HEK293 (cell line): Measurements from ENCODE around the gene GPR146.

Experiments used
- CTCF ChIA-PET: fragments of 350-600 bp; formaldehyde crosslinking; extraction: SDS; loops from one replicate; lab custom pipeline; 2021; ENCODE audit warnings: antibody characterized with exemption; lab: Yijun Ruan, JAX
- POLR2A ChIA-PET: fragments of 300-600 bp; formaldehyde crosslinking; extraction: SDS; loops from one replicate; lab custom pipeline; 2020; ENCODE audit warnings: antibody characterized with exemption, inconsistent platforms; lab: Yijun Ruan, JAX
- H3K27ac ChIP-seq: fragments of 200-500 bp; sonication (Bioruptor generic); 2 replicates; pipeline ENCODE4 v1.5.1; 2014; ENCODE audit warnings: low read depth, low read length, control low read depth, inconsistent platforms; ENCODE audit errors: extremely low read depth
- H3K36me3 ChIP-seq, 2 experiments: fragments of 200-500 bp in 1 of 2; sonication (Bioruptor generic) in 1 of 2; 1 replicate in 1 of 2; 2 replicates in 1 of 2; pipeline ENCODE4 v1.5.1; 2014 to 2017; ENCODE audit warnings: inconsistent platforms in 2 of 2, low read length in 2 of 2; ENCODE audit not compliant: control insufficient read depth in 2 of 2, insufficient read depth in 1 of 2
- H3K4me1 ChIP-seq: fragments of 200-500 bp; sonication (Bioruptor generic); 2 replicates; pipeline ENCODE4 v1.5.1; 2014; ENCODE audit warnings: mild to moderate bottlenecking, low read length, inconsistent platforms; ENCODE audit not compliant: control insufficient read depth, insufficient read depth
- H3K4me3 ChIP-seq: 2 replicates; pipeline ENCODE4 v1.5.1; 2011; ENCODE audit warnings: low read depth, mild to moderate bottlenecking, control low read depth, low read length, moderate library complexity
- H3K9me3 ChIP-seq: fragments of 200-500 bp; sonication (Bioruptor generic); 2 replicates; pipeline ENCODE4 v1.5.1; 2014; ENCODE audit warnings: low read depth, low read length, inconsistent platforms; ENCODE audit not compliant: control insufficient read depth, insufficient read depth
- EGR2 ChIP-seq: fragments of 450-650 bp; formaldehyde crosslinking; IDR thresholded peaks from 2 replicates; pipeline ENCODE4 v1.5.1; 2016; ENCODE audit warnings: low read depth, missing biosample characterization, missing genetic modification characterization
- KLF1 ChIP-seq: fragments of 450-650 bp; formaldehyde crosslinking; IDR thresholded peaks from 2 replicates; pipeline ENCODE4 v1.5.1; 2016; ENCODE audit warnings: missing biosample characterization, missing genetic modification characterization
- KLF10 ChIP-seq: fragments of 450-650 bp; IDR thresholded peaks from 2 replicates; pipeline ENCODE4 v1.5.1; 2018; ENCODE audit warnings: missing biosample characterization, mild to moderate bottlenecking, missing genetic modification characterization
- KLF8 ChIP-seq: fragments of 450-650 bp; formaldehyde crosslinking; IDR thresholded peaks from 2 replicates; pipeline ENCODE4 v1.5.1; 2016; ENCODE audit warnings: missing biosample characterization, missing genetic modification characterization
- KLF9 ChIP-seq: fragments of 450-650 bp; formaldehyde crosslinking; IDR thresholded peaks from 2 replicates; pipeline ENCODE4 v1.5.1; 2016; ENCODE audit warnings: missing biosample characterization, missing genetic modification characterization, low read depth
- TCF7L2 ChIP-seq: IDR thresholded peaks from 2 replicates; pipeline ENCODE4 v1.6.1; 2011; ENCODE audit warnings: low read depth, mild to moderate bottlenecking, inconsistent platforms, low read length, moderate library complexity, borderline replicate concordance
- ZEB2 ChIP-seq: fragments of 450-650 bp; formaldehyde crosslinking; IDR thresholded peaks from 2 replicates; pipeline ENCODE4 v1.5.1; 2016; ENCODE audit warnings: missing biosample characterization, missing genetic modification characterization
- ZIC2 ChIP-seq: fragments of 450-650 bp; formaldehyde crosslinking; IDR thresholded peaks from 2 replicates; pipeline ENCODE4 v1.5.1; 2016; ENCODE audit warnings: missing biosample characterization, missing genetic modification characterization
- ZNF169 ChIP-seq: fragments of 450-650 bp; formaldehyde crosslinking; IDR thresholded peaks from 2 replicates; pipeline ENCODE4 v1.5.1; 2016; ENCODE audit warnings: missing biosample characterization, missing genetic modification characterization
- ZNF202 ChIP-seq: fragments of 450-650 bp; formaldehyde crosslinking; IDR thresholded peaks from 2 replicates; pipeline ENCODE4 v1.5.1; 2016; ENCODE audit warnings: missing biosample characterization, missing genetic modification characterization, borderline replicate concordance
- ZNF23 ChIP-seq: fragments of 450-650 bp; formaldehyde crosslinking; IDR thresholded peaks from 2 replicates; pipeline ENCODE4 v1.5.1; 2016; ENCODE audit warnings: missing biosample characterization, missing genetic modification characterization, borderline replicate concordance
- ZNF24 ChIP-seq: fragments of 450-650 bp; formaldehyde crosslinking; IDR thresholded peaks from 2 replicates; pipeline ENCODE4 v1.5.1; 2016; ENCODE audit warnings: missing biosample characterization, missing genetic modification characterization
- ZNF48 ChIP-seq: fragments of 450-650 bp; formaldehyde crosslinking; IDR thresholded peaks from 2 replicates; pipeline ENCODE4 v1.5.1; 2016; ENCODE audit warnings: missing biosample characterization, missing genetic modification characterization
- ZNF530 ChIP-seq: fragments of 450-650 bp; formaldehyde crosslinking; IDR thresholded peaks from 2 replicates; pipeline ENCODE4 v1.5.1; 2016; ENCODE audit warnings: low read depth, missing biosample characterization, missing genetic modification characterization
- ZNF544 ChIP-seq: fragments of 450-650 bp; formaldehyde crosslinking; IDR thresholded peaks from 2 replicates; pipeline ENCODE4 v1.5.0; 2017; ENCODE audit warnings: missing biosample characterization, missing genetic modification characterization
- ZNF549 ChIP-seq: fragments of 450-650 bp; IDR thresholded peaks from 2 replicates; pipeline ENCODE4 v1.5.1; 2018; ENCODE audit warnings: missing biosample characterization, missing genetic modification characterization, mild to moderate bottlenecking, inconsistent platforms, moderate library complexity
- ZNF560 ChIP-seq: fragments of 450-650 bp; formaldehyde crosslinking; IDR thresholded peaks from 2 replicates; pipeline ENCODE4 v1.5.1; 2017; ENCODE audit warnings: missing biosample characterization, missing genetic modification characterization, borderline replicate concordance
- ZNF791 ChIP-seq: fragments of 450-650 bp; formaldehyde crosslinking; IDR thresholded peaks from 2 replicates; pipeline ENCODE4 v1.5.1; 2016; ENCODE audit warnings: missing biosample characterization, missing genetic modification characterization
- ZSCAN23 ChIP-seq: fragments of 450-650 bp; formaldehyde crosslinking; IDR thresholded peaks from 2 replicates; pipeline ENCODE4 v1.5.1; 2016; ENCODE audit warnings: missing biosample characterization, missing genetic modification characterization
- TF ChIP-seq, protein P1 (sequence below): fragments of 450-650 bp; formaldehyde crosslinking; IDR thresholded peaks from 2 replicates; pipeline ENCODE4 v1.5.1; 2016; ENCODE audit warnings: missing biosample characterization, missing genetic modification characterization
- TF ChIP-seq, protein P2 (sequence below): fragments of 450-650 bp; formaldehyde crosslinking; IDR thresholded peaks from 2 replicates; pipeline ENCODE4 v1.5.1; 2016; ENCODE audit warnings: missing biosample characterization, missing genetic modification characterization
- TF ChIP-seq, protein P3 (sequence below): fragments of 450-650 bp; formaldehyde crosslinking; IDR thresholded peaks from 2 replicates; pipeline ENCODE4 v1.5.1; 2016; ENCODE audit warnings: missing biosample characterization, missing genetic modification characterization
- TF ChIP-seq, protein P4 (sequence below): fragments of 450-650 bp; formaldehyde crosslinking; IDR thresholded peaks from 2 replicates; pipeline ENCODE4; 2016; ENCODE audit warnings: missing biosample characterization, missing genetic modification characterization
- TF ChIP-seq, protein P5 (sequence below): fragments of 450-650 bp; formaldehyde crosslinking; IDR thresholded peaks from 2 replicates; pipeline ENCODE4 v1.5.1; 2016; ENCODE audit warnings: missing biosample characterization, missing genetic modification characterization

Gene GPR146

DNA sequence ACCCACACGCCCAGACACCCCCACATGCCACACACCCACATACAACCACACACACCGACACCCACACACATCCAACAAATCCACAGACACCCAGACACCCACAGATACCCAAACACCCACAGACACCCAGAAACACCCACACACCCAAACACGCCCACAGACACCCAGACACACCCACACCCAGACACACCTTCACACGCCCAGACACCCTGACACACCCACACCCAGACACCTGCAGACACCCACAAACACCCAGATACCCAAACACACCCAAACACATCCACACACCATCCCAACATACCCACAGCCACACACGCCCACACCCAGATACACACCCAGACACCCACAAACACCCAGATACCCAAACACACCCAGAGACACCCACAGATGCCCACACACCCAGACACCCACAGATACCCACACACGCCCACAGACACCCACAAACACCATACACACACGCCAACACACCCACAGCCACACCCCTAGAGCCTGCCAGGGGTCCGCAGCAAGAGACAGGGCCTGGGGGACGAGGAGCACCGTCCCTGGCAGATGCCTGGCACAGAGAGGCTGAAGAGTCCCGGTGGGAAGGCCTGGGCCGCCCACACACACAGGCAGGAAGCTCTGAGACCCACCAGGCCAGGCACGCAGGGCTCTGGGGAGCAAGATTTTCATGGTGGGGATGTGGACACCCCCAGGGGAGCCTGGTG, 32.9 kb upstream of the GPR146 start (continued):
- TF ChIP-seq, protein P1, sequence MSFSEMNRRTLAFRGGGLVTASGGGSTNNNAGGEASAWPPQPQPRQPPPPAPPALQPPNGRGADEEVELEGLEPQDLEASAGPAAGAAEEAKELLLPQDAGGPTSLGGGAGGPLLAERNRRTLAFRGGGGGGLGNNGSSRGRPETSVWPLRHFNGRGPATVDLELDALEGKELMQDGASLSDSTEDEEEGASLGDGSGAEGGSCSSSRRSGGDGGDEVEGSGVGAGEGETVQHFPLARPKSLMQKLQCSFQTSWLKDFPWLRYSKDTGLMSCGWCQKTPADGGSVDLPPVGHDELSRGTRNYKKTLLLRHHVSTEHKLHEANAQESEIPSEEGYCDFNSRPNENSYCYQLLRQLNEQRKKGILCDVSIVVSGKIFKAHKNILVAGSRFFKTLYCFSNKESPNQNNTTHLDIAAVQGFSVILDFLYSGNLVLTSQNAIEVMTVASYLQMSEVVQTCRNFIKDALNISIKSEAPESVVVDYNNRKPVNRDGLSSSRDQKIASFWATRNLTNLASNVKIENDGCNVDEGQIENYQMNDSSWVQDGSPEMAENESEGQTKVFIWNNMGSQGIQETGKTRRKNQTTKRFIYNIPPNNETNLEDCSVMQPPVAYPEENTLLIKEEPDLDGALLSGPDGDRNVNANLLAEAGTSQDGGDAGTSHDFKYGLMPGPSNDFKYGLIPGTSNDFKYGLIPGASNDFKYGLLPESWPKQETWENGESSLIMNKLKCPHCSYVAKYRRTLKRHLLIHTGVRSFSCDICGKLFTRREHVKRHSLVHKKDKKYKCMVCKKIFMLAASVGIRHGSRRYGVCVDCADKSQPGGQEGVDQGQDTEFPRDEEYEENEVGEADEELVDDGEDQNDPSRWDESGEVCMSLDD (tag by site-specific recombination) = no peak
- TF ChIP-seq KLF10 (tag by site-specific recombination) (peak; percentile 55; the same call in 1 of the 2 replicates), ZNF202 (tag by site-specific recombination) (no peak), ZNF23 (tag by site-specific recombination) (no peak), KLF8 (tag by site-specific recombination) (peak; percentile 100), KLF1 (tag by site-specific recombination) (peak; percentile 100), ZNF48 (tag by site-specific recombination) (no peak), ZNF560 (no peak), KLF9 (tag by site-specific recombination) (peak; percentile 96), EGR2 (tag by site-specific recombination) (peak; percentile 97)
- TF ChIP-seq, protein P2, sequence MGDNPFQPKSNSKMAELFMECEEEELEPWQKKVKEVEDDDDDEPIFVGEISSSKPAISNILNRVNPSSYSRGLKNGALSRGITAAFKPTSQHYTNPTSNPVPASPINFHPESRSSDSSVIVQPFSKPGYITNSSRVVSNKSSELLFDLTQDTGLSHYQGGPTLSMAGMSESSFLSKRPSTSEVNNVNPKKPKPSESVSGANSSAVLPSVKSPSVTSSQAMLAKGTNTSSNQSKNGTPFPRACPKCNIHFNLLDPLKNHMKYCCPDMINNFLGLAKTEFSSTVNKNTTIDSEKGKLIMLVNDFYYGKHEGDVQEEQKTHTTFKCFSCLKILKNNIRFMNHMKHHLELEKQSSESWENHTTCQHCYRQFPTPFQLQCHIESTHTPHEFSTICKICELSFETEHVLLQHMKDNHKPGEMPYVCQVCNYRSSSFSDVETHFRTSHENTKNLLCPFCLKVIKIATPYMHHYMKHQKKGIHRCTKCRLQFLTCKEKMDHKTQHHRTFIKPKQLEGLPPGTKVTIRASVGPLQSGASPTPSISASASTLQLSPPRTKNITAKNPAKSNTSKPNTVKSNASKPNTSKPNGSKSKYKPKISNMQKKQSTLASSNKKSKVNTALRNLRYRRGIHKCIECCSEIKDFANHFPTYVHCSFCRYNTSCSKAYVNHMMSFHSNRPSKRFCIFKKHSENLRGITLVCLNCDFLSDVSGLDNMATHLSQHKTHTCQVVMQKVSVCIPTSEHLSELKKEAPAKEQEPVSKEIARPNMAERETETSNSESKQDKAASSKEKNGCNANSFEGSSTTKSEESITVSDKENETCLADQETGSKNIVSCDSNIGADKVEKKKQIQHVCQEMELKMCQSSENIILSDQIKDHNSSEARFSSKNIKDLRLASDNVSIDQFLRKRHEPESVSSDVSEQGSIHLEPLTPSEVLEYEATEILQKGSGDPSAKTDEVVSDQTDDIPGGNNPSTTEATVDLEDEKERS (tag by site-specific recombination) = no peak
- TF ChIP-seq, protein P3, sequence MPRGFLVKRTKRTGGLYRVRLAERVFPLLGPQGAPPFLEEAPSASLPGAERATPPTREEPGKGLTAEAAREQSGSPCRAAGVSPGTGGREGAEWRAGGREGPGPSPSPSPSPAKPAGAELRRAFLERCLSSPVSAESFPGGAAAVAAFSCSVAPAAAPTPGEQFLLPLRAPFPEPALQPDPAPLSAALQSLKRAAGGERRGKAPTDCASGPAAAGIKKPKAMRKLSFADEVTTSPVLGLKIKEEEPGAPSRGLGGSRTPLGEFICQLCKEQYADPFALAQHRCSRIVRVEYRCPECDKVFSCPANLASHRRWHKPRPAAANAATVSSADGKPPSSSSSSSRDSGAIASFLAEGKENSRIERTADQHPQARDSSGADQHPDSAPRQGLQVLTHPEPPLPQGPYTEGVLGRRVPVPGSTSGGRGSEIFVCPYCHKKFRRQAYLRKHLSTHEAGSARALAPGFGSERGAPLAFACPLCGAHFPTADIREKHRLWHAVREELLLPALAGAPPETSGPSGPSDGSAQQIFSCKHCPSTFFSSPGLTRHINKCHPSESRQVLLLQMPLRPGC (tag by site-specific recombination) = no peak

GRCh38 chr7:1012004-1012715, 32.2 kb upstream of the GPR146 start:
- ChIA-PET POLR2A (no interaction called here), CTCF (interaction anchor here (0.5 to 1.7 kb wide), 2 partner anchors 19 to 673 kb away, joined by 3 to 10 read pairs; no protein-coding TSS in a partner anchor)
- Histone ChIP-seq H3K36me3 (peaks cover 0 to 12% of the 10 kb centered on the region in 2 experiments; a peak in 1 of 3 replicates), H3K9me3 (no peaks in the 10 kb centered on the region), H3K27ac (no peak overlapping the region), H3K4me3 (no peak overlapping the region), H3K4me1 (no peaks in the 10 kb centered on the region)
- TF ChIP-seq ZEB2 (tag by site-specific recombination) (no peak), ZSCAN23 (no peak), ZIC2 (tag by site-specific recombination) (no peak), TCF7L2 (no peak), ZNF791 (no peak), ZNF549 (no peak), ZNF48 (tag by site-specific recombination) (no peak), ZNF530 (no peak), ZNF544 (no peak), ZNF169 (tag by site-specific recombination) (no peak), ZNF24 (tag by site-specific recombination) (no peak)
- TF ChIP-seq, protein P4, sequence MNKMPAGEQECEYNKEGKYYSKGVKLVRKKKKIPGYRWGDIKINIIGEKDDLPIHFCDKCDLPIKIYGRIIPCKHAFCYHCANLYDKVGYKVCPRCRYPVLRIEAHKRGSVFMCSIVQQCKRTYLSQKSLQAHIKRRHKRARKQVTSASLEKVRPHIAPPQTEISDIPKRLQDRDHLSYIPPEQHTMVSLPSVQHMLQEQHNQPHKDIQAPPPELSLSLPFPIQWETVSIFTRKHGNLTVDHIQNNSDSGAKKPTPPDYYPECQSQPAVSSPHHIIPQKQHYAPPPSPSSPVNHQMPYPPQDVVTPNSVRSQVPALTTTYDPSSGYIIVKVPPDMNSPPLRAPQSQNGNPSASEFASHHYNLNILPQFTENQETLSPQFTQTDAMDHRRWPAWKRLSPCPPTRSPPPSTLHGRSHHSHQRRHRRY (tag by site-specific recombination) = no peak
- TF ChIP-seq, protein P5, sequence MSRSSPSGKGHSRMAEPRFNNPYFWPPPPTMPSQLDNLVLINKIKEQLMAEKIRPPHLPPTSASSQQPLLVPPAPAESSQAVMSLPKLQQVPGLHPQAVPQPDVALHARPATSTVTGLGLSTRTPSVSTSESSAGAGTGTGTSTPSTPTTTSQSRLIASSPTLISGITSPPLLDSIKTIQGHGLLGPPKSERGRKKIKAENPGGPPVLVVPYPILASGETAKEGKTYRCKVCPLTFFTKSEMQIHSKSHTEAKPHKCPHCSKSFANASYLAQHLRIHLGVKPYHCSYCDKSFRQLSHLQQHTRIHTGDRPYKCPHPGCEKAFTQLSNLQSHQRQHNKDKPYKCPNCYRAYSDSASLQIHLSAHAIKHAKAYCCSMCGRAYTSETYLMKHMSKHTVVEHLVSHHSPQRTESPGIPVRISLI = no peak
